GM18909 (cell line): ENCODE results near the gene FAT2.

Source experiments
- ATAC-seq: cut with Tn5 transposase; IDR thresholded peaks from one replicate; pipeline ENCODE4 v1.9.1; 2021; ENCODE audit warnings: mild to moderate bottlenecking; ENCODE audit not compliant: unreplicated experiment, poor library complexity

FAT2 gene

GRCh38 chr5:151556806-151557205 lies 34.3 kb downstream of the FAT2 start:
- ATAC-seq, result no peak

GRCh38 chr5:151555760-151556576 lies 35.2 kb downstream of the FAT2 start:
- ATAC-seq, result no peak

GRCh38 chr5:151553695-151554094 lies 37.4 kb downstream of the FAT2 start:
- no peak for ATAC-seq

GRCh38 chr5:151553130-151553670 lies 37.9 kb downstream of the FAT2 start:
- no peak for ATAC-seq

- ATAC-seq, result no peak
Measured at GRCh38 chr5:151551985-151552384, 39.1 kb downstream of the FAT2 start.

- no peak for ATAC-seq
Measured at GRCh38 chr5:151550146-151550545, 41.0 kb downstream of the FAT2 start.

- no peak for ATAC-seq
Measured at GRCh38 chr5:151549713-151550112, 41.4 kb downstream of the FAT2 start.

- ATAC-seq, result no peak
Measured at GRCh38 chr5:151547364-151547763, 43.8 kb downstream of the FAT2 start.

GRCh38 chr5:151541571-151541970 lies 49.6 kb downstream of the FAT2 start:
- no peak for ATAC-seq
